ENCODE data around the gene OMA1. TPM values are rescaled to one million over a fixed set of nuclear protein-coding genes. Genes with fewer than 3 reads are reported as not detected.

OMA1 gene
- total and polyA plus RNA-seq, 7 donors = 8.2 to 30.4 (median 18.0) TPM

DNA sequence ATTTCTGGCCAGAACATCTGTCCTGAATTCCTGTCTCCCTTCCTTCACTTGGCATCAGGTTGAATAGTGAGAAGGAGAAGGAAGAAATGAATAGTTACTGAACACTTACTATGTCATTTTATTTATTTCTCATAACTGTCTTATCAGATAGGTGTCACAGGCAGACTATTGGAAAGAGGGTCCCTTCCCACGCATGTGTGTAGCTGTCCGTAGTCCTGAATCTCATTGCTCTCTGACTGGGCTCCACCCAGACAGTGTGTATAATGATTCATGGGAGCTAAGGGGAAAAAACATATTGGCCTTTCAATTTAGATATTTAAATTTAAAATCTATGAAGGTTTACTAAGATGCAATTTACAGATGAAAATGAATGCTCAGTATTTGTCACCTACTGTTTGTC lies 86.1 kb downstream of the OMA1 start:
- ATAC-seq = no peak
- 36 to 39% (median 36%) methylated on average over 2 of the region's 2 CpGs for WGBS, 3 donors
- TF ChIP-seq, protein P1, sequence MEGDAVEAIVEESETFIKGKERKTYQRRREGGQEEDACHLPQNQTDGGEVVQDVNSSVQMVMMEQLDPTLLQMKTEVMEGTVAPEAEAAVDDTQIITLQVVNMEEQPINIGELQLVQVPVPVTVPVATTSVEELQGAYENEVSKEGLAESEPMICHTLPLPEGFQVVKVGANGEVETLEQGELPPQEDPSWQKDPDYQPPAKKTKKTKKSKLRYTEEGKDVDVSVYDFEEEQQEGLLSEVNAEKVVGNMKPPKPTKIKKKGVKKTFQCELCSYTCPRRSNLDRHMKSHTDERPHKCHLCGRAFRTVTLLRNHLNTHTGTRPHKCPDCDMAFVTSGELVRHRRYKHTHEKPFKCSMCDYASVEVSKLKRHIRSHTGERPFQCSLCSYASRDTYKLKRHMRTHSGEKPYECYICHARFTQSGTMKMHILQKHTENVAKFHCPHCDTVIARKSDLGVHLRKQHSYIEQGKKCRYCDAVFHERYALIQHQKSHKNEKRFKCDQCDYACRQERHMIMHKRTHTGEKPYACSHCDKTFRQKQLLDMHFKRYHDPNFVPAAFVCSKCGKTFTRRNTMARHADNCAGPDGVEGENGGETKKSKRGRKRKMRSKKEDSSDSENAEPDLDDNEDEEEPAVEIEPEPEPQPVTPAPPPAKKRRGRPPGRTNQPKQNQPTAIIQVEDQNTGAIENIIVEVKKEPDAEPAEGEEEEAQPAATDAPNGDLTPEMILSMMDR (IDR thresholded peaks at IDR 0.05) = no peak
- Histone ChIP-seq H3K27me3 (ENCODE audit: insufficient read depth in 3 of 3, low read length in 2 of 3) (no peaks in the 10 kb centered on the region), H3K36me3 (ENCODE audit: insufficient read depth in 1 of 2, low read depth in 1 of 2) (no peaks in the 10 kb centered on the region), H3K4me3 (no peak overlapping the region), H3K9me3 (peaks cover 6% of the 10 kb centered on the region), H3K4me1 (peaks cover 4% of the 10 kb centered on the region), H3K27ac (no peak overlapping the region)
- DNase-seq = no peak
- intact Hi-C loops (cut with DNase I) = no loop called here

DNA sequence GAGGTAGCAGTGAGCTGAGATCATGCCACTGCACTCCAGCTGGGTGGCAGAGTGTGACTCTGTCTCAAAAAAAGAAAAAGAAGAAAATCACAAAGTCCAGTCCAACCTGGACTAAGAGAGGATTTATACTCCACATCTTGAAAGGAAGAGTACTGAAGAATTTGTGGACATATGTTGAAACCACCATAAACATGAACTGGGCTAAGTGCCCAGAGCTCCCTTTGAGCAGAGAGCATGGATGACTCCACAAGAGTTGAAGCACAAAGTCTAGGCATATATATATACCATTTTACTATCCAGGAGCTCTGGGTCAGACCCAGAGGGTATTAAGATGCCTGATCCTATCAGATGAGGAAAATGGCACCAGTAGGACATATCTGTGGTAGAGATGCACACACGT lies 86.6 kb downstream of the OMA1 start:
- Histone ChIP-seq H3K9me3 (peaks cover 6% of the 10 kb centered on the region), H3K27ac (no peak overlapping the region), H3K4me1 (peaks cover 4% of the 10 kb centered on the region), H3K36me3 (ENCODE audit: insufficient read depth in 1 of 2, low read depth in 1 of 2) (no peaks in the 10 kb centered on the region), H3K4me3 (no peak overlapping the region), H3K27me3 (ENCODE audit: insufficient read depth in 3 of 3, low read length in 2 of 3) (no peaks in the 10 kb centered on the region)
- WGBS, 3 donors = 73 to 95% (median 90%) methylated on average over 1 of the region's 1 CpG
- intact Hi-C loops (cut with DNase I) = no loop called here
- no peak for DNase-seq
- no peak for ATAC-seq
- TF ChIP-seq, protein P1 (IDR thresholded peaks at IDR 0.05) = no peak

DNA sequence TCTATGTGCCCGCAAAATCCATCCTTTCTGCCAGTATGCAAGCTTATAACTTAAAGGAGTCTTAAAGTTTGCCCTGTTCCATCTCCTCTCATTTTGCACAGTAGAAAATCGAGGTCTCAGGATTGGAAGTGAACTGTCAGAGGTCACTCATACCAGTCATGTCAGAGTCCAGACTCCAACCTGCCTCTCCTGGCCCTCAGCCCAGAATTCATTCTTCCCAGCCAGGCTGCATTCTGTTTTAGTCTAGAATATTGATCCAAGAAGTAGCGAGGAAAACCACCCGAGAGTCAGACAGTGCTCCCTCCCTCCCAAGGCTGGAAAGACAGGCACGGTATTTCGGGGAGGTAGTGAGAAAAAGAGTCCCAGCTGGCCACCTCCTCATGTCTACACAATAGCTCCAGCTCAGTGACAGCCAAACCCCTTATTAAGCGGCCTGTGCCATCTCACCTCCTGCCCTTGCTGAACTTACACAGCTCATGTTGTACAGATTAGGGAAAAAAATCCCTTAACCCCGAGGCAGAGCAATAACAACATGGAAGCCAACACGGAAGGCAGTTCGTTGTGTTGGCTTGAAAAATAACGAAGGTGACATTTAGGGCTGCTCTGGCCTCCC lies 89.4 kb downstream of the OMA1 start:
- 45 to 52% (median 52%) methylated on average over 11 of the region's 11 CpGs for WGBS, 3 donors
- TF ChIP-seq, protein P1 (IDR thresholded peaks at IDR 0.05) = no peak
- H3K4me1 ChIP-seq = peaks cover 4% of the 10 kb centered on the region
- DNase-seq (no peak), ATAC-seq (no peak)
- peaks cover 6% of the 10 kb centered on the region for H3K9me3 ChIP-seq
- no peaks in the 10 kb centered on the region for H3K27me3 ChIP-seq (ENCODE audit: insufficient read depth in 3 of 3, low read length in 2 of 3)
- H3K36me3 ChIP-seq (ENCODE audit: insufficient read depth in 1 of 2, low read depth in 1 of 2) = no peaks in the 10 kb centered on the region
- H3K4me3 ChIP-seq = no peak overlapping the region
- no peak overlapping the region for H3K27ac ChIP-seq
- intact Hi-C loops (cut with DNase I) = no loop called here

DNA sequence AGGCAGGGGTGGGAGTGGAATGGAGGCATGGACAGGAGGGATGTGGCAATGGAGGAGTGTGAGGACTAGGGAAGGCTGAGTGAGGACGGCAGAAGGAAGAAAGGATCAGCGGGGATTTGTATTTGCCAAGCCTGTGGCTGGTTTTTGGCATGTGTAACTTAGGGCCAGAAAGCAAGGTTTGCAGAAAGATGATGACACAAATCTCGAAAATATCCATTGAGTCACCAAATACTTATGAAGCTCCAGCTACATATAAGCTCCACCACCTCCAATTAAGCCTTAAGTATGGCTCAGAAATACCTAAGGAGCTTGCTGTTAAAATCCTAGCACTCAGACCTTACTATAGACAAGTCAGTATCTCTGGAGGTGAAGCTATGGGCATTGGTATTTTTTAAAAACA lies 90.1 kb downstream of the OMA1 start:
- Histone ChIP-seq H3K27me3 (ENCODE audit: insufficient read depth in 3 of 3, low read length in 2 of 3) (no peaks in the 10 kb centered on the region), H3K27ac (no peak overlapping the region), H3K36me3 (ENCODE audit: insufficient read depth in 1 of 2, low read depth in 1 of 2) (no peaks in the 10 kb centered on the region), H3K9me3 (peaks cover 6% of the 10 kb centered on the region), H3K4me1 (peaks cover 4% of the 10 kb centered on the region), H3K4me3 (no peak overlapping the region)
- intact Hi-C loops (cut with DNase I) = no loop called here
- DNase-seq (no peak), ATAC-seq (no peak)
- 62 to 82% (median 71%) methylated on average over 3 of the region's 3 CpGs for WGBS, 3 donors
- TF ChIP-seq, protein P1 (IDR thresholded peaks at IDR 0.05) = no peak

DNA sequence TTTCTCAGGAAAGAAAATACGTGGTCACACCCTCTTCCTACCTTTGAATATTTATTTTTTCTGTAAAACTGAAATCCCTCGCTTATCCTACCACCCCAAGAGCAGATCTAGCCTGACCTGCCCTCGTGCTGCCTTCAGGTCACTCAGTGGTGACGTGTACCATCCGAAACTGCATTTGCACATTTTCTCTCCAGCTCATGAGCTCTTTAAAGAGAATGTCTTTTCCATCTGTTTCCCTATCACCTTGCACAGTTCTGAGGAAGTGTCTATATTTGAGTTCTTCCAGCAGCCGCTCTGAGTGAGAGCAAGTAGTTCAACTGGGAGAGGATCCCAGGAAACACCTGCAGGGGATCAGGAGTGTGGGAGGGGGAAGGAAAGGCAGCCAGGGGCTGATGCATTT lies 91.7 kb downstream of the OMA1 start:
- H3K27me3 ChIP-seq (ENCODE audit: insufficient read depth in 3 of 3, low read length in 2 of 3) = no peaks in the 10 kb centered on the region
- no peak overlapping the region for H3K27ac ChIP-seq
- TF ChIP-seq, protein P1 (IDR thresholded peaks at IDR 0.05) = no peak
- peaks cover 4% of the 10 kb centered on the region for H3K4me1 ChIP-seq
- 53 to 69% (median 64%) methylated on average over 6 of the region's 6 CpGs for WGBS, 3 donors
- no peak overlapping the region for H3K4me3 ChIP-seq
- H3K9me3 ChIP-seq = peaks cover 6% of the 10 kb centered on the region
- DNase-seq (no peak), ATAC-seq (no peak)
- intact Hi-C loops (cut with DNase I) = no loop called here
- H3K36me3 ChIP-seq (ENCODE audit: insufficient read depth in 1 of 2, low read depth in 1 of 2) = no peaks in the 10 kb centered on the region
